GM18907 (cell line): ENCODE results near the gene INPP5A.

Experiments
- ATAC-seq: cut with Tn5 transposase; IDR thresholded peaks from one replicate; pipeline ENCODE4 v1.9.1; 2021; ENCODE audit warnings: mild to moderate bottlenecking, moderate library complexity; ENCODE audit not compliant: unreplicated experiment

INPP5A gene

DNA sequence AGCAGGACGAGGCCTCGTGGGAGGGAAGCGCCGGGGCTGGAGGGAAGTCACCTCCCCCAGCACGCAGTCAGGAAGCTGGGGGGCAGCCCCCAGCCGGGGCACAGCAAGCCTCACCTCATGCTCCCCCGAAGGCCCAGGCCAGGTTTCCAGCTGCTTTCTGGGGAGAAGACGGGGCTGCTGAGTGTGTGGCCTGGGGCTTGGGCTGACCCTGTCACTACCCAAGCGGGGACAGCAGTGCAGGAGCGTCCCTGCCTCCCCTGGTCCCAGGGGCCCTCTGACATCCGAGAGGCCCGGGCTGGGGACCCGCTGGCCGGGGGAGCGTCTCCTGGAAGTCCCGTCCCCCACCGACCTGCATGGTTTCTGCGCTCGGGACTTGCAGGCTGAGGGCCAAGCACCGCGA, 268.0 kb downstream of the INPP5A start:
- no peak for ATAC-seq

DNA sequence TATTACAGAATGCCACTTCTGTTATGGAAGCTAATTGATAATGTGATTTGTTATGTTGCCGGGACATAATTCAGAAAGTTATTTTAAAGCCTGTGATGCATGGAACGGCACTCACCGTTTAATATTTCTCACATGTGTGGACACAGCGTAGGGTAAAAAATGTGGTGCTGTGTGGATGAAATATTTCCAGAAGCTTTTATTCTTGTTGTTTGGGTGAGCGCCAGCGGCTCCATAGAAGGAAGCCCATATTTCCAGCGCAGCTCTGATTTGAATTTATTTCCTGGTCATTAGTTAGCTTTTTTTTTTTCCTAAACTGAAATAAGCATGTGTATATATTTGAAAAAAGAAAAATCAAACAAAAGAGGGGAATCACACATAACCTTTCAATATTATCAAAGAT, 268.5 kb downstream of the INPP5A start:
- ATAC-seq: no peak

GRCh38 chr10:132806561-132807003, 269.0 kb downstream of the INPP5A start:
- no peak for ATAC-seq

- ATAC-seq: no peak
These were observed 270.0 kb downstream of the INPP5A start for GRCh38 chr10:132807621-132808049.

- ATAC-seq: no peak
These were observed 271.0 kb downstream of the INPP5A start for GRCh38 chr10:132808383-132809231.

DNA sequence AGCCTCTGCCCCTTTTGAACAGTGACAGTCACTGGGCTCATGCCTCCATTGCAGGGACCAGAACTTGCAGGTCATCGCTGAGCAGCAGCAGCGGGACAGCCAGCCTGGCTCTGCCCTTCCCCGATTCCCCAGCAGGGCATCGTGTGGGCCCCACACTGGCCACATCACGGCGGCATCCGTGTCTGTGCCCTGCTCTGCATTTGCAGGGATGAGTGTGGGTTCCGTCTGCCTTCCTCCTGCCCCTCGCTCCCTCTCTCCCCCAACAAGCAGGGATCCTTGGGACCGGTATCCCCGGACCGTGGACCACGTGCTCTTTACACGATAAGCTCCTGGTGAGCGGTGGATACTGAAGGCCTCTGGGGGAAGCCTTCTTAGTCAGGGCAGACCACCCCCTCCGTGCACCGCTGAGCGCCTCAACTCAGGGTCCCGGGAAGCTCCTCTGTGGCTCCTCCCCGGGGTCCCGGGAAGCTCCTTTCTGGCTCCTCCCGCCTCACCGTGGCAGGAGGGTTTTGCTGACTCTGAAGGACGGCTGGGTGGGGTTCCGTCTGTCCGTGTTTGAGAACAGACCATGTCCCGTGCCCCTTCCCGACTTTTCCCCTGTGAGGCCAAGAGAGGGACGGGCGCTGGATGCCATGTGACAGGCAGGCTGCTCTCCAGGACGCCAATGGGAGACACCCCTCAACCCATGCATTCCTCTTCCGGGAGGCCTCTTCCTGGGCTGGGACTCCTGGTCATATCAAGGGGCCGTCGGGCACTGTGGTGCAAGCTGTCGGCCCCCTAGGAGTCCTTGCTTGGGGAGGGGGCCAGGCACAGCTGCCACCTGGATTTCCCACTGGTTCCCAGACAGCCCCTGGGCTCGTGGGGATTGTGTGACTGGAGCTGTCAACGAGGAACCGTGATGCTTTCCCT, 271.9 kb downstream of the INPP5A start:
- ATAC-seq: no peak

GRCh38 chr10:132810141-132810806, 272.7 kb downstream of the INPP5A start:
- no peak for ATAC-seq

- ATAC-seq: no peak
These were observed 273.5 kb downstream of the INPP5A start for GRCh38 chr10:132810807-132811700.

- no peak for ATAC-seq
These were observed 274.4 kb downstream of the INPP5A start for GRCh38 chr10:132811891-132812481.

DNA sequence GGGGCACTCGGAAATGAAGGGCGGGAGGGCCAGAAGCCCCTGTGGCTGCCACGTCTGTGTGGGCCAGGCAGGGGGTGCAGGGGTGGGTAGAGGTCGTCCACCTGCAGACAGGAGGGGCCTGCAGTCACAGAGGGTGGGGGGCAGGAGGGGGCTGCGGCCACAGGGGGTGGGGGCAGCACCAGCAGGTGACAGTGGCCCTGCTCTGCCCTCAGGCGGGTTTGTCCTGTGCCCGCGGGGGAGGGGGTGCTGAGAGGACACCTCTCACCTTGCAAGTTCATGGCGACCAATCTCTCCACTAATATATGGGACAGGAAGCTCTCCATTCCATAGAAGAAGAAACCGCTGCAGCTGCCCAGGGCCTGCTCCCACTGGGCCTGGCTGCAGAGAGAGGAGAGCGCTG, 274.9 kb downstream of the INPP5A start:
- ATAC-seq: no peak

- ATAC-seq: no peak
These were observed 275.4 kb downstream of the INPP5A start for GRCh38 chr10:132813001-132813401.

- no peak for ATAC-seq
These were observed 276.2 kb downstream of the INPP5A start for GRCh38 chr10:132813560-132814468.

DNA sequence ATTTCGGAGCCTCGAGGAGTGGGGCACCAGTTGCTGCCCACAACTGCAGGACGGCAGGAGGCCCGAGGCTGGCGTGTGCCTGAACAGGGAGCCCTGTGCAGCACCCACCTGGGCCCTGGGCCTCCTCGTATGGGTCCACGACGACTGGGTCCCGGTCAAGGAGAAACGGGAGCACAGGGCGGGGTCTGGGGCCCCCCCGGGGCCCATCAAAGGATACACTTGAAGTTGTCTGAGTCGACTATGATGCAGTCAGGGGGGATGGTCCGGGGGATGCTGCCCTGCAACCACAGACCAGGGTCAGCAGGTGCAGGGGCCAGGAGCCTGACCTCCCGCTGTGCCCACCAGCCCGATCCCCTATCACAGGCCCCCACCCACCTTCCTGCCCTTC, 276.9 kb downstream of the INPP5A start:
- no peak for ATAC-seq

DNA sequence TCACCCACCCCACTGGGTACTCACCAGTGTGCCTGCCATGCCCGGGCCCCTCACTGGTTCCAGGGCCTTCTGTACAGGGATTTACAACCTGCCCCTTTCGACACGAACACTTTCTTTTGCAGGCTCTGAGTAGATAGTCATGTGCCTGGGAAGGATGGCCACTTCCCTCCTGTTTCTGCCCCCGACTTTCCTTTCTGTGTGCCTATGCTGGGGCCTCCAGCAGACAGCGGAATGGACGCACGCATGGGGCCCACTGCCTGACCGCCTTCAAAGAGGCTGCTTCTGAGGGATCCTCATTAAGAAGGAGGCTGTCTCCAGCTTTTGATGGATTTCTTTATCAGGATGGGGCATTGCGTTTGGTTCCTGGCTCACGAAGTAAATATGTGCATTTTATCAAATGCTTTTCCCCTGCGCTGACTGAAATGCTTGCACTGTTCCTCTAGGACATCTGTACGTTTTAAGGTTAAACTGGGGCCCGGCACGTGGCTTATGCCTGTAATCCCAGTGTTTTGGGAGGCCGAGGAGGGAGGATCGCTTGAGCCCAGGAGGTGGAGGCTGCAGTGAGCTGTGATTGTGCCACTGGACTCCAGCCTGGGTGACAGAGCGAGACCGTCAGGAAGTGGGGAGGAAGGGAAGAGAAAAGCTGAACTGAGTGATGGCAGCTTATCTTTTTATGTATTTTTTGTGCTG, 277.7 kb downstream of the INPP5A start:
- ATAC-seq: no peak

DNA sequence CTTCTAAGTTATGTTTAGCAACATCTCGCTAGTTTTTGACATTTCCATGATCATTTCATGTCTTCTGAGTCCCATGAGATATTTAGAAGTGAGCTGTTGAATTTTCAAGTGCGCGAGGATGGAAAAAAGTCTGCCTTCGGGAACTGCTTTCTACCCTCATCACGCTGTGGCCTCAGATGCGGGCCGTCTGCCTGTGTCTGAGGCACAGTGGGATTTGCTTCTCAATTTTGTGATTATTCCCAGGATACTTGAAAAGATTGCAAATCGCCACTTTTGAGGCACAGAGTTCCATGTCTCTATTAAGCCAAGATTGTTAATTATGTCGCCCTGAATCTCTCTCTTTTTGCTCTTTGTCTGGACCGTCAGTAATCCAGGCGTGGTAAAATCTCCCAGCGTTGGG, 279.1 kb downstream of the INPP5A start:
- ATAC-seq: no peak

DNA sequence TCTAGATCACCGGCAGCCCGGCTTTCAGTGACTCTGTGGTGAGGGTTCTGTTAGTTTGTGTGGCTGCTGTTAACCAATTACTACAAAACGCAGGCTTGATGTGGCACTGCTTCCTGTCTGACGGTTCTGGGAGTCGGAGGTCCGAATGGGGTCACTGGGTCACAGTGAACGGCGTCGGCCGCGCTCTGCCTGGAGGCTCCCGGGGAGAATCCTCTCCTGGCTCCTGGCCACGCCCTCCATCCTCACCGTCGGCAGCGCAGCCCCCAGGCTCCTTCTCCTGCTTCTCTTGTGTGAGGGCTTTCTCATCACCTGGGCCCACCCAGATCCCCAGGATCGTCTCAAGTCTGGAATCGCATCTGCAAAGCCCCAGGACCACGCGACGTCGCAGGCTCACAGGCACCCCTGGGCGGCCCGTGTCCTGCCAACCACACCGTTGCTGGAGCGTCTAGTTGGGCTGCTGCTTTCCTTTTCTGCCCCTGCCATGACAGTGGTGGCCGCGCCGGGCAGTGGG, 280.2 kb downstream of the INPP5A start:
- no peak for ATAC-seq

DNA sequence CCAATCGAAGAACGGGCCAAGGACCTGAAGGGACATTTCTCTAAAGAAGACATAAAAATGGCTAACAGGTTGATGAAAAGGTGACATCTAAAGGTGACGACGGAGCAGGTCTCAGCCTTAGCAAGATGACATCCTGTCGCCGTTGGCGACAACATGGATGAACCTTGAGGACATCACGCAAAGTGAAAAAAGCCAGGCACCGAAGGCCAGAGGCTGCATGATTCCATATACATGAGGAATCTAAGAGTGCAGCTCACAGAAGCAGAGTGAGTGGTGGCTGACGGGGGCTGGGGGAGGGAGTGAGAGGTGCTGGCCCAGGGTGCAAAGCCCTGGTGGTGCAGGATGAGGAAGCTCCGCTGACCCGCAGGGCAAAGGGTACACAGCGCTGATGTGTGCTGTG, 282.5 kb downstream of the INPP5A start:
- ATAC-seq: no peak
